GM19468 (cell line): Measurements from ENCODE around the gene PDK2.

ENCODE experiments used
- ATAC-seq: cut with Tn5 transposase; IDR thresholded peaks from one replicate; pipeline ENCODE4 v1.9.1; 2021; ENCODE audit warnings: mild to moderate bottlenecking, moderate library complexity, moderate number of reproducible peaks; ENCODE audit not compliant: unreplicated experiment; ENCODE audit errors: extremely low read depth

PDK2 gene

DNA sequence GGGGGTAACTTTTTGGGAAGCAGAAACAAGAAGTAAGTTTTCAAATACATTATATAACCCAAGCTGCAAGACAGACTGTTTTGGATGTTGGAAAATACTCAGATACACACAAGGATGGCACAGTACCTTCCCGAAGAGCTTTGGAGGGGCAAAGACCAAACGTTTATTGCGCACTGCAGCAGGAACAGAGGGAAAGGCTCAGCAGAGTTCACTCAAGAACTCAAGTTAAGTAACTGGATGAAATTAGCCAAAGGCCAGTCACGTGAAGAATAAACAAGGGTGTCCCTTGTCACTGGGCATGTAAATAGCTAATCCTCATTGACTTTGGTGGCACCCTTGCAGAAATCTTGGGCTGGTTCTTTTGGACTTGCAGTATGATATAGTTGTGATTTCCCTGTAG lies 2.8 kb downstream of the PDK2 start:
- ATAC-seq, result no peak

DNA sequence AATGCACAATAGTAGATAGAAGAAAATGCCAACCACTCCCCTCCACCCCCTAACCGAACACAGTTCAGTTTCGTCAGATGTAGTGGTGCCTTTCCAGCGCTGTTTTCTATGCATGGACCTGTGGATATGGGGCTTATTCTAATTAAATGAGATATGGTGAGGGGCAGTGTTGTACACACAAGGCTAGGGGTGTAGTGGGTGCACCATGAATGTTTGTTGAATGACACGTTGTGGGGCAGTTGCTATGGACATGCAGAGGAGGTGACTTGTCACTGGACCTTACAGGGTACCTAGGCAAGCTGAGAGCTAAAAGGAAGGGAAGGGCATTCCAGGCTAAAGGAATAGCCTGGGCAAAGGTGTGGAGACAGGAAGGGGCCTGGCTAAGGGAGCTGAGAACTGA lies 3.4 kb downstream of the PDK2 start:
- ATAC-seq, result no peak

DNA sequence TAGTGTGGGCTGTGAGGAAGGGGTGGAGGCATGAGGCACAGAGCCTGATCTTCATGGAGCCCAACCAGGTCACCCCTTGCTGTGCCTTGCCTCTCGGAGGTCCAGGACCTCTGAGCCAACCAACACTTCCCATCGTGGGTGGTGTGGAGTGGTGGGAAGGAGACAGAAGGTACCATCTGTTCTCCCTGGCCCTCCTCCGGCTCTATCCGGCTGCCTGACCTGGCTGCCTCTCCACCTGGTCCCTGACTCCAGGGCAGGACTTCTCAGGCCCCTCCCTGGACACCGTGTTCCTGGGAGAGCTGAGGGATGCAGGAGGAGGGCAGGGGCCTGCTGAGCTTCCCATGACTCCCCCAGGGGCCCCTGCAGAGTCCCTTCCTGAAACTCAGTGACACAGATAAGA lies 3.9 kb downstream of the PDK2 start:
- ATAC-seq, result no peak

DNA sequence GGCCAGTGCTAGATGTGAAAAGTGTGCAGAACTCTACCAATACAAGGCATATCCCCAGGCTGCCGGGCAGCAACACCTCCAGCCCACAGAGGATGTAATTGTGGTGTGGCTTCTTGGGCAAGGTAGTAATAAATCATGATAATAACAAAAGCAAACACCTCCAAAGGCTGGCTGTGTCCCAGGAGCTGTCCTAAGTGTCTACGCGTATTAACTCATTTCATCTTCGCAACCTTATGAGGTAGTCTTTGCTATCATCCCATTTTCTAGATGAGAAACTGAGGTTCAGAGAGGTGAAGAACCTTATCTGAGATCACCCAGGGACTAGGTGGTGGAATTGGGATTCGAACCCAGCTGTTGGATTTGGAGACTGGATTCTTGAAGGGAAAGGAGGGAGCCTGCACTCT lies 5.3 kb downstream of the PDK2 start:
- ATAC-seq, result no peak

DNA sequence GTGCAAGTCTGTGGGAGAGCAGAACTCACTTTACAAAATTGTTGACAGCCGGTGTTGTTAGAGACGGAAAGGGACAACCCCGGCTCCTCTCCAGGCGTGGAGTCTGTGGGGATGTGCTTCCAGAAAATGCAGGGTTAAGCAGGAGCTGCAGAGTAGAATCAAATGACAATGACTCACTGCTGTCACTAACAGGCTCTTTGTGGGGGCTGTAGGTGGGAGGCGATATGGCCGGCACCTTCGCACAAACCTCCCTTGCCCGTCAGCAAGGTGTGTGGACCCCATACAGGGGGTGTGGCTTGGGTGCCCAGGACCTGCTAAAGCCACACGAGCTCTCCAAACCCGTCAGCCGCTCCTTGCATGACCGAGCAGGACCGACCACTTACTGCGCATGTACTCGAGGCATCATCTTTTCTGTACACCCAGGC lies 5.8 kb downstream of the PDK2 start:
- no peak for ATAC-seq

DNA sequence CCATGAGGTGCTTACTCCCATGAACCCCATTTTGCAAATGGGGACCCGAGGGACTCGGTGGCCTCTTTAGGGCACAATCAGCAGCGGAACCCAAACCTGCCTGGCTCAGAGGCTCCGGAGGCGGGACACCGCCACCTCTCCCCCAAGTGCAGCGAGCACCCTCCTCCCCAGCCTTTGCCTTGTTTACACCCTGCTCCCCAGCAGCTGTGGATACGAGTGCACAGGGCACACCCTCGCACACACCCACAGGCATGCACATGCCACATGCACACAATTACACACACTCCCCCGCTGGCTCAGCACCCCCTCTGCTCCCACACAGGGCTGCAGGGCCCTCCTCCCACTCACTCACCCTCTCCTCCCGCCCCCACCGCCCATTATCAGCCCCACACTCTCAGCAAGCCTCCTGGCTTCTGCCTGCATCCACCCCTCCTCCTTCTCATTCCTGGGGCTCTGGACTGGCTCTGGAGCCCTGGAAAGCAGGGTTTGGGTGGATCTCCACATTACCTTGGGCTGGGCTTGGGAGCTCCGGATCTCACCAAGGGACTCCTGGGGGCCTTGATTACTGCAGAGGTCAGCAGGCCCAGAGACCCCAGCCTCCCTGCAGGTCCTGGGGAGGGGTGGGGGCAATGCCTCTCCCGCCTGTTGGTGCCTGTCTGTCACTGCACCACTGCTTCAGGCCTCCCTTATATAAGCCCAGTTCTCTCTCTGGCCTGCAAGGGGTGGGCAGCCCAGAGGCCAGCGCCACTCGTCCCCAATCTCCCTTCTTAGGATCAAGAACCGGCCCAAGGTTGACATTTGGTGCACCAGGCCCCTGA lies 6.4 kb downstream of the PDK2 start:
- ATAC-seq, result no peak

DNA sequence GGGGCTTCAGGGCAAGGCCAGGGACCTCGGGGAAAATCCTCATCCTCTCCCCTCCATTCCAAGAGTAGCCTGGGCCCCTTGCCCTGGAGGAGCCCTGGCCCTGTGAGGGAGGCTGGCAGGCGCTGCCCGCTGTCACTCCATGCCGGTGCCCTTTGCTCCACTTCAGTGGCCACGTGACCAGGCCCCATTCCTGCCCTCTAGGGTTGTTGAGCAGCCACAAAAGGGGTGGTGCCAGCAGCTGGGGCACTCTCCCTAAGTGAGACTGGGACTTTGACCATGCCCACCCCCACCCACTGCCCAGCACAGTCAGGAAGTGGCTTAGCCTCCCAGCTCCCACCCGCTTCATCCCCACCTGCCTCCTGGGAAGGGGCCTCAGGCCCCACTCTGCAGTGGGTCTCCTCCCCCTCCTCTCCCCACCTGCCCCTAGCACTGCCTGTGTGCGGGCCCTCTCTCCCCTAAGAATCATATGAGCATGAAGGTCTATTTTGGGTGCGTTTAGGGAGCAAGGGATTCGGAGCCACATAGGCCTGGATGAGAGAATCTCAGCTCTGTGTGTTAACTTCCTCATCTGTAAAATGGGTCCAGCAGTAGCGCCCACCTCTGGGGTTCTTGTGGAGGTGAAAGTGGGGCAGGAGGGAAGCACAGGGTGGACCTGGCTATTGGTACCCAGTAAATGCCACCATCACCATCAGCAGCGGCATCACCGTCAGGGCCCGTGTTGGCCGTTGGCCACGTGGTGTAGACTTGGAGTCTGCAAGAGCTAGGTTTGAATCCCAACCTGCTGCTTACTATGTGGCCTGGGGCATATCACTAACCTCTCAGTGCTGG lies 7.2 kb downstream of the PDK2 start:
- no peak for ATAC-seq

DNA sequence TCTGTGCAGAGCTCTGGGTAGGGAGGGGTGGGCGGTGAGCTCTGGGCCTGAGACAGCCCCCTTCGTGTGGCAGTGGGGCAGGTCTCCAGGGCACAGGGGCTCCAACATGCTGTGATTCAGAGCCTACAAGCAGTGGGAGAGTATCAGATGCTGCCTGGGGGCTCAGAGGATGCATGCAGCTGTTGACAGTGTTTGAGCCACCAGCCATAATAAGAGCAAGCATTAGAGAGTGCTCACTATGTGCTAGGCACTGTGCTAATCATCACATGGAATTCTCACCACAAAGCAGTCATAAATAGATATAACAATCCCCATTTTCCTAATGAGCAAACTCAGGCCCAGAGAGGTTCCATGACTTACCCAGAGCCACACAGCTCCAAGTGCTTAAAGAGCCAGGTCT lies 8.1 kb downstream of the PDK2 start:
- ATAC-seq, result no peak

DNA sequence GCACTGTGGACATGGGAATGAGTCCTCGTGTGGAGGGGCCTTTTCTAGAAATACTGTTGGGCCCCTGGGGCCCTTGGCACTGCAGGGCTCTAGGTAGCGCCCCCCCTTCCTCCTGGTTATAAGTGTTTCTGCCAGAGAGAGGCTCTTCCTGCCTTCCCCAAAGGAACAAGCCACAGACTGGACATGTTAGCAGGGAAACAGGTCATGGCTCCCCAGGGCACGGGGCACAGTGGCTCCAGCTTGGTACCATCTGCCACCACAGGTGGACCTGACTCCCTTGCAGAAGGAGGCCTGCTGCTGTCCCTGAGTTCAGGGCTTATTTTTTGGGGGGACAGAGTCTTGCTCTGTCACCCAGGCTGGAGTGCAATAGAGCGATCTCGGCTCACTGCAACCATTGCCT lies 8.8 kb downstream of the PDK2 start:
- ATAC-seq, result no peak

DNA sequence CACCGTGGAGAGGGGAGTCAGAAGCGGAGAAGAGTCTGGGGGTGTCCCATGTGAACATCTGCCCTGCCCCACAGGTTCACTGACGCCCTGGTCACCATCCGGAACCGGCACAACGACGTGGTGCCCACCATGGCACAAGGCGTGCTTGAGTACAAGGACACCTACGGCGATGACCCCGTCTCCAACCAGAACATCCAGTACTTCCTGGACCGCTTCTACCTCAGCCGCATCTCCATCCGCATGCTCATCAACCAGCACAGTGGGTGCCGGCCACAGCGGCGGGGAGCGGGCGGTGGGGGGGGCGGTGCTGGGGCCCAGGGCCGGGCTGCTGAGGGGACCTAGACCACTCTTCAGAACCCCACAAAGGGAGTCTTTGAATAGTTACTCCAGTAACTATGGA lies 10.7 kb downstream of the PDK2 start:
- ATAC-seq, result no peak

DNA sequence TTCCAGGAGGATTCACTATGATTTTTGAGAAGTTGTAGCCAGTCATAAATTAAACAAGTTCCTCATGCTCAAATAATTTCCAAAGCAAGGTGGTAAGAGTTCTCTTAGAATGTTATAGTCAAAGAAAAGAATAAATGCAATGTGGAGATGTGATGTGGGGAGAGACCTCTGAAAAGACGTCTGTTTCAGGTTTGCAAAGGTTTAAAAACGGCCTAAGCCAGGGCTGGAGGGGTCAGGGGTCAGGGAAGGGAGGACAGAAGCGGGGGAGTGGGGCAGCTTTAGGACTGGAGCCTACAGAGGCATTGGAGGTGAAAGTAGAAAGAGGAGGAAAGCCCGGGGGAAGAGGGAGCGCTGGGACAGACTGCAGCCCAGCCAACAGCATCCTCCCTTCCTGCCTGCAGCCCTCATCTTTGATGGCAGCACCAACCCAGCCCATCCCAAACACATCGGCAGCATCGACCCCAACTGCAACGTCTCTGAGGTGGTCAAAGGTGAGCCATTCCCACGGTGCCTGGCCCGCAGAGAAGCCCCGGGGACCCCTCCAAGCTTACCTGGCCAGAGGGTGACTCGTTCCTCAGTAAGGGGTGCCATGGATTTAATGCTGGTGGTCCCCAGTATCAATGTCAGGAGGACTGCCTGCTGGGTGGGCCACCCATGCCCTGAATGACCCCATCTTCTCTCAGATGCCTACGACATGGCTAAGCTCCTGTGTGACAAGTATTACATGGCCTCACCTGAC lies 11.4 kb downstream of the PDK2 start:
- no peak for ATAC-seq

DNA sequence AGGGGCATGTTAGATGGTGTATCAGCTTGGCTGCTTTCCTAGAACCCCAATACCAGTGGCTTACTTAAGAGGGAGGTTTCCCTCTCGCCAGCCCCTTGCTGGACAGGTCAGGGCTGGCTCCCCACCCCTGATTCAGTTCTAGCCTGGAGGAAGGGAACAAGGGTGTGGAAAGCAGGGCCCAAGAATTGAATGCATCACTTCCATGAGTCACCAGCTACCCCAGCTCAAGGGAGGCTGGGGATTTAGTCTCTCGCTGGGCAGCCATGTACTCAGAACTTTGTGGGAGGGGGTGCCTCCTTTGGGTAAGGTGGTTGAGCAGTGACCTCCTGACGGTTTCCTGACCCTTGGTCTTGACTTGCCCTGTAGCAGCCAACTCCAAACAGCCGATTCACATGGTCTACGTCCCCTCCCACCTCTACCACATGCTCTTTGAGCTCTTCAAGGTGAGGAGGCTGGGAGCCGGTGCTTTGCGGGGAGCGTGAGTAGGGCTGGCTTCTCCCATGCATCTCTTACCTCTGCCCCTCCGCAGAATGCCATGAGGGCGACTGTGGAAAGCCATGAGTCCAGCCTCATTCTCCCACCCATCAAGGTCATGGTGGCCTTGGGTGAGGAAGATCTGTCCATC lies 12.8 kb downstream of the PDK2 start:
- ATAC-seq, result no peak

DNA sequence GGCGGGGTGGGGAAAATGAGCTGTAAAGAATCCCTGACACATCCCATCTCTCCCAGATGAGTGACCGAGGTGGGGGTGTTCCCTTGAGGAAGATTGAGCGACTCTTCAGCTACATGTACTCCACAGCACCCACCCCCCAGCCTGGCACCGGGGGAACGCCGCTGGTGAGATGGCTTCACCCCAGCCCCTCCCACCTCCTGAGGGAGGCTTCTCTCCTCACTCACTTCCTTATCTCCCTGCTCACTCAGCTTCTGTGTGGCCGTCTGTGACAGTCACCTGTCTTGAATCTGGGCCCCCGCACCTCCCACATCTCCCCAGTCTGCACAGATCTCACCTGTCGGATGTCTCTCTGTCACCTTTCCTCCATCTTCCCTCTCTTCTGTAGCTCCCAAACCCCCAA lies 13.4 kb downstream of the PDK2 start:
- ATAC-seq, result no peak

DNA sequence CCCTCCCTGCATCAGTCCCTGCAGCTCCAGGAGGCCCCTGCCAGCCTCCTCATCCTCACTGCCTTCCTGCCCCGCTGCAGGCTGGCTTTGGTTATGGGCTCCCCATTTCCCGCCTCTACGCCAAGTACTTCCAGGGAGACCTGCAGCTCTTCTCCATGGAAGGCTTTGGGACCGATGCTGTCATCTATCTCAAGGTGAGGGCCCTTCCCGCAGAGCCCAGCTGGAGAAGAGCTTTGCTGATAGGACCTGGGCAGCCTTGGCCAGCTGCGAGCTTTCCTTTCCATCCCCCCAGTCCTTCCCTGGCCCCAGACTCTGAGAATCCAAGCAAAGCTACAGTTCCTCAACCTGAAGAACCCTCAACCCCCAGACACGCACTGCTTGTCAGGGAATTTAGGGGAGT lies 14.1 kb downstream of the PDK2 start:
- no peak for ATAC-seq

DNA sequence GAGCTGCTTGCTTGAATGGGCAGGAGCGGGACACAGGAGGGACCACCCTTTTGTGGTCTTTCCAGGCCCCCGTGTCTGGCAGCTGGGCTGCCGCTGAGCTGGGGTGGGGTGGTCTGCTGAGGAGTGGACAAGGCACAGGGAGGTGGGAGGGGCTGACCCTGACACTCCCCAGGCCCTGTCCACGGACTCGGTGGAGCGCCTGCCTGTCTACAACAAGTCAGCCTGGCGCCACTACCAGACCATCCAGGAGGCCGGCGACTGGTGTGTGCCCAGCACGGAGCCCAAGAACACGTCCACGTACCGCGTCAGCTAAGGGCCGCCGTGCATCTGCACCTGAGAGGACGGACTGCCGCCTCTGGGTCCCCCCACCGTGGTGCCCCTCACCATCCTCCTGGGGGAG lies 14.6 kb downstream of the PDK2 start:
- no peak for ATAC-seq

DNA sequence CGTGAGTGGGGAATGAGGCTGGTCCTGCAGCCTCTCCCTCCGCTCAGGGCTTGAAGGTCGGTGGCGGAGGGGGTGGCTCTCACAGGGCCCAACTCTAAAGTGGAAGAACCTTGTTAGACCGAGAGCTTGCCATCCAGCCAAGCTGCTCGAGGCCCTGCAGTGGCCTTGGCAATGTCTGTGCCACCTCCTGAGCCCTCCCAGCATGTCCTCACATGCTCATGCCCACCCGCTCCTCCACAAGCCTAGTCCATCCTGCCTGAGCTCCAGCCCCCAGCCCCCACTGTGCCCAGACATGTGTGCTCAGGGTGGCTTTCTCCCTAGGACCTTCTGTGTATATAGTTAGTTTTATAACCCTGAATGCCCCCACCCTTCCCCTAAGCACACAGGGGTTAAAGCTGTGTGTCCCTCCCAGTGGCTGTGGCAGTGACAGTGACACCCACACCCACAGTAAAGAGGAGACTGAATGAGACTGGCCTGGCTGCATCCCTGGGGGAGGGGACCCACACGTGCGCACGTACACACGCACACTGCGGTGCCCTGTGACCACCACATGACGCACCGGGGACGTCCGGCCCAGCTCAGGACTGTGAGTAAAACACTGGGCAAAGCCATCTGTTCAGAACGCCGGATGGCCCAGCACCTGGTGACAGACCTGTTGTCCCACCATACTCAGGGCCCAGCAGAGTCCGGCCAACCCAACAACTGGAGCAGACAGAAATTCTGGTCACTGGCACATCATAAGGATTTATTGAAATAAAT lies 15.6 kb downstream of the PDK2 start:
- no peak for ATAC-seq

DNA sequence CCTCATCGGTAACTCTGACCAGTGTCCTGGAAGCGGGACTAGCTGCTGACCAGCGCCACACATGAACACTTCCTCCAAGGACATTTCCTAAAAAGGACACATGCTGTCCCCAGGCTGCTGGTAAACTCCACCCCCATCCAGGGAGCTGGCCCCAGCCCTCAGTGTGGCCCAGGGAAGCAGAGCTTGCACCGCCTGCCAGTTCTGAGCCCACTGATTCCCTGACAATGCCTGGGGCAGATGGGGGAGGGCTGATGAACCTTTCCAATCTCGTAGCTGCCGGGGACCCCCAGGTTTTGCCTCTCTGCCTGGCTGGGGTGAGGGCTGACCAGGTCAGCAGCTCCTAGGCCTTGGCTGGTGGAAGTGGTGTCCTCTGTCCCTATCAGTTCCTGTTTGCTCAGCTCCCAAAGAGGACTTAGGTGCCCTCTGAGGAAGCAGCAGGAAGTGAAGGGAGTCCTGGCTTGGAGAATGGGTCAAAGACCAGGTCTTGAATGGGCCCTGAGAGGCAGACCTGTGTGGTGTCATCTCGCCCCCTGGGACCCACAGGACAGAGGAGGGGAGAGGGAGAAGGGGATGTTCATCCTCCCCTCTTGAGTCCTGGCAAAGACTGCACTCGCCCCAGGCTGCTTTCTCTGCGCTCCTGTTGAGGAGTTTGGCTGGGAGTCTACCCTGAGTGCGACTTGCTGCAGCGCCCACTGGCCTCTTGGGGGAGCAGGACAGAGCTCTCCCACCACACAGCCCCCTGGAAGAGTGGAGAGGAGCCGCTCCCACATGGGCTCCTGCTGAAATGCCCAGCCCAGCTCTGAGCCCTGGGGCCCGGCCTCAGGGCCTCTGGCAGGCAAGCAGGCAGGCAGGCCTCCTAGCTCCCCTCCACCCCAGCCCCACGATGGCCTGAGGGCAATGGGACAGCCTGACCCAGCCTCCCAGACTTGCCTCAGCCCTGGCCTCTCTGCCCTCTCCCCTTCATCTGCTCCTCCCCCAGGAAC lies 16.8 kb downstream of the PDK2 start:
- ATAC-seq, result no peak

DNA sequence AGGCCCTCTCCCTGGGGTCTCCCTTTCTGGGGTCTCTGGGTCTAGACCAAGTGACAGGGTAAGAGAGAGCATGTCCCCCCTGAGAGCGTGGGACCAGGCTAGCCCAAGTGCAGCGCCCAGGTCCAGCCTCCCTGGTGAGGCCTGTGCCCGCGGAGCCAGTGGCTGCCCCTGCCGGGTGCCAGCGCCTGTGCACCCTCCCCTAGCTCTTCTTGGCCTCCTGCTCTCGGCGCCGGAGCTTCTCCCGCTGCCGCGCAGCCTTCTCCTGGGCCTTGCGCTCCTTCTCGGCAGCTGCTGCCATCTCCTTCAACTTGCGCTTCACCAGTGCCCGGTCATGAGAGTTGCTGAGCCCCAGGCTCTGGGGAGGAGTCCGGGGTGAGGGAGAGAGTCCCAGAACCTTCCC lies 17.5 kb downstream of the PDK2 start:
- ATAC-seq, result no peak
